Measurements from ENCODE around the gene NTM.

NTM gene

DNA sequence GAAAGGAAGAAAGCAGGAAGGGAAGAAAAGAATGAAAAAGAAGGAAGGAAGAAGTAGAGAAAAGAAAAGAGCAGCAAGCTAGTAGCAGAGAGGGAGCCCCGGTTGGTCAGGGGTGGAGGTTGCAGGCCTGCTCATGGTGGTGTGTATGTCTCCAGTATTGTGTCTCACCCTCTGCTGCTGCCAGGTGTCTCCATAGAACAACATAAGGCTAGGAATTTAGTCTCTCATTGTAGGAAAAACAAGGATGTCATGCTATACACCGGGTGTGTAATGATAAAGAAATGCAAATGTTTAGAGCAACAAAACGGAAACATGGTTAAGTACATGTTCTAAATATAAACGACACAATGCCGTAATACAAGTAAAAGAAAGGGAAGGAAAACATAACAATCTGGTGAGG, 342.5 kb downstream of the NTM start:
- Histone ChIP-seq H3K36me3 (ENCODE audit: control insufficient read depth in 2 of 2, insufficient read depth in 2 of 2, low read length in 2 of 2) (no peaks in the 10 kb centered on the region), H3K9ac (ENCODE audit: low read length in 2 of 2) (no peak overlapping the region), H3K27ac (ENCODE audit: low read length) (no peak overlapping the region), H3K27me3 (ENCODE audit: control insufficient read depth in 1 of 2, insufficient read depth in 2 of 2, low read length in 2 of 2) (no peaks in the 10 kb centered on the region), H3K9me3 (ENCODE audit: control insufficient read depth in 2 of 2, low read length in 2 of 2) (peaks cover 4 to 7% of the 10 kb centered on the region in 2 donors), H3K4me3 (ENCODE audit: low read length in 2 of 2) (no peak overlapping the region), H3K4me1 (ENCODE audit: control insufficient read depth, insufficient read depth, low read length) (no peaks in the 10 kb centered on the region)

DNA sequence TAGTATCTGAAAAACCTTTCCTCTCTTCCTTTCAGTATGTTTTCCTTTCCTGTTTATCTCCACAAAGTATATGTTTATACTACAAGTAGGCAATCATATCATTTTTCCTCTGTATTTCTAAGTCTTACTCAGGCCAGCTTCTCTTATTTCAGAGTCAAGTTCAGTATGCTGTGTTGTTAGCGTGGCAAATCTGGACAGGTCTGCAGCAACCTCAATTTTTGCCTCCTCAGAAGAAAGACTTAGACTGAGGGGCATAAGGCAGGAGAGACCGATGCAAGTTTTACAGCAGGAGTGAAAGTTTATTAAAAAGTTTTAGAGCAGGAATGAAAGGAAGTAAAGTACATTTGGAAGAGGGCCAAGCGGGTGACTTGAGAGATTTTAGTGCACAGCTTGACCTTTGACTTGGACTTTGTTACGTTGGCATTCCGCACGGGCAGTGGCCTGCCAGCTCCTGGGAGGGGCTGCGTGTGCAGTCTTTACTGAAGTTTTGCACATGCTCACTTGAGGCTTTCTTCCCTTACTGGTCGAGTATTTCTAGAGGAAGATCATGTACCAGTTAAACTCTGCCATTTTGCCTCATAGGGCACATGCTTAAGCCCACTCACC, 343.2 kb downstream of the NTM start:
- Histone ChIP-seq H3K27me3 (ENCODE audit: control insufficient read depth in 1 of 2, insufficient read depth in 2 of 2, low read length in 2 of 2) (no peaks in the 10 kb centered on the region), H3K36me3 (ENCODE audit: control insufficient read depth in 2 of 2, insufficient read depth in 2 of 2, low read length in 2 of 2) (no peaks in the 10 kb centered on the region), H3K9ac (ENCODE audit: low read length in 2 of 2) (no peak overlapping the region), H3K4me1 (ENCODE audit: control insufficient read depth, insufficient read depth, low read length) (no peaks in the 10 kb centered on the region), H3K9me3 (ENCODE audit: control insufficient read depth in 2 of 2, low read length in 2 of 2) (peaks cover 4 to 7% of the 10 kb centered on the region in 2 donors), H3K27ac (ENCODE audit: low read length) (no peak overlapping the region), H3K4me3 (ENCODE audit: low read length in 2 of 2) (no peak overlapping the region)

- Histone ChIP-seq H3K4me1 (ENCODE audit: control insufficient read depth, insufficient read depth, low read length) (no peaks in the 10 kb centered on the region), H3K27me3 (ENCODE audit: control insufficient read depth in 1 of 2, insufficient read depth in 2 of 2, low read length in 2 of 2) (peaks cover 0 to 4% of the 10 kb centered on the region in 2 donors), H3K27ac (ENCODE audit: low read length) (no peak overlapping the region), H3K9me3 (ENCODE audit: control insufficient read depth in 2 of 2, low read length in 2 of 2) (peaks cover 0 to 4% of the 10 kb centered on the region in 2 donors), H3K36me3 (ENCODE audit: control insufficient read depth in 2 of 2, insufficient read depth in 2 of 2, low read length in 2 of 2) (no peaks in the 10 kb centered on the region), H3K4me3 (ENCODE audit: low read length in 2 of 2) (no peak overlapping the region), H3K9ac (ENCODE audit: low read length in 2 of 2) (no peak overlapping the region)
Measured at GRCh38 chr11:131717616-131718015, 347.2 kb downstream of the NTM start.

DNA sequence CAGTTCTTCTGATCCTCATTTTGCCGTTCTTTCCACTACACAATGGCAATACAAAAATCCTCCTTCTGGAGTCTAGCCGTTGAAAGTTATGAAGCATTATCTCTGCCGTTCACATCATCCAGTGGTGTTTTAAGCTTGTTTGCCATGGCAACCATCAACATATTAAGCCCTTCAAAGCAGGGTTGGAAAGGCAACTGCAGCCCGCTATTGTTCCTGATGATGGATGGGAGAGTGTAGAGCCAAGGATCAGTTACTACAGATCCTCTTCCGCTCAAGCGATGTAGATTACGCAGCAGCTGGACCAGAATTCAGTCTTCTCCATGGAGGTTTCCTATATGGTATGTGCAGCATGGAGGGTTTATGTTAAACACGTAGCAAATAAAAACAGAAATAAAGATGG, 352.7 kb downstream of the NTM start:
- no peaks in the 10 kb centered on the region for H3K4me1 ChIP-seq (ENCODE audit: control insufficient read depth, insufficient read depth, low read length)
- H3K4me3 ChIP-seq (ENCODE audit: low read length in 2 of 2): no peak overlapping the region
- no peaks in the 10 kb centered on the region for H3K9me3 ChIP-seq (ENCODE audit: control insufficient read depth in 2 of 2, low read length in 2 of 2)
- H3K36me3 ChIP-seq (ENCODE audit: control insufficient read depth in 2 of 2, insufficient read depth in 2 of 2, low read length in 2 of 2): no peaks in the 10 kb centered on the region
- H3K27me3 ChIP-seq (ENCODE audit: control insufficient read depth in 1 of 2, insufficient read depth in 2 of 2, low read length in 2 of 2): peaks cover 0 to 8% of the 10 kb centered on the region in 2 donors
- H3K9ac ChIP-seq (ENCODE audit: low read length in 2 of 2): no peak overlapping the region
- H3K27ac ChIP-seq (ENCODE audit: low read length): no peak overlapping the region

DNA sequence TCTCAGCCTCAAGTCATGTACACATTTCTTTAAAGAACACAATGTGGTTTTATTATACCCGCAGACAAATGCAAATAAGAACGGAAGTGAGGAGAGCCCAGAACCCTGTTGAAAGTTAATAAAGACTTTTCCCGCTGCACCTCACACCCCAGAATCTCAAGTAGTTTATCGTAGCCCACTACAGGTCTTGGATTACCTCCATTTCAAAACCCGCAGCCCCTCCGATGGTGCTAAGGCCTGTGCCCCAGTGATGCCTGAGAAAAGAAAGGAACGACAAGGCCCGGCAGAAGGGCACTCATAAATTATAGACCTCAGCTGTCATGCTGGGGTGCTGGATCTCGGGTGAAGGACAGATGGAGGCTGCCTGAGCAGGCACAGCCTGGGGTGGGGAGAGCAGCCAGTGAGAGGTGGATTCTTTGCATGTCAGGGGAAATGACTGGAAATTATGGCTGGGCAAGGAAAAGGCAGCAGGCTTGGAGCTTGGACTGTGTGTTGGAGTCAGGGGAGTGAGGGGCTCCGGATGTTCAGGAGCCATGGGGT, 354.1 kb downstream of the NTM start:
- H3K9ac ChIP-seq (ENCODE audit: low read length in 2 of 2): no peak overlapping the region
- no peaks in the 10 kb centered on the region for H3K36me3 ChIP-seq (ENCODE audit: control insufficient read depth in 2 of 2, insufficient read depth in 2 of 2, low read length in 2 of 2)
- H3K9me3 ChIP-seq (ENCODE audit: control insufficient read depth in 2 of 2, low read length in 2 of 2): no peaks in the 10 kb centered on the region
- no peak overlapping the region for H3K27ac ChIP-seq (ENCODE audit: low read length)
- peaks cover 0 to 8% of the 10 kb centered on the region in 2 donors for H3K27me3 ChIP-seq (ENCODE audit: control insufficient read depth in 1 of 2, insufficient read depth in 2 of 2, low read length in 2 of 2)
- H3K4me1 ChIP-seq (ENCODE audit: control insufficient read depth, insufficient read depth, low read length): no peaks in the 10 kb centered on the region
- H3K4me3 ChIP-seq (ENCODE audit: low read length in 2 of 2): no peak overlapping the region

DNA sequence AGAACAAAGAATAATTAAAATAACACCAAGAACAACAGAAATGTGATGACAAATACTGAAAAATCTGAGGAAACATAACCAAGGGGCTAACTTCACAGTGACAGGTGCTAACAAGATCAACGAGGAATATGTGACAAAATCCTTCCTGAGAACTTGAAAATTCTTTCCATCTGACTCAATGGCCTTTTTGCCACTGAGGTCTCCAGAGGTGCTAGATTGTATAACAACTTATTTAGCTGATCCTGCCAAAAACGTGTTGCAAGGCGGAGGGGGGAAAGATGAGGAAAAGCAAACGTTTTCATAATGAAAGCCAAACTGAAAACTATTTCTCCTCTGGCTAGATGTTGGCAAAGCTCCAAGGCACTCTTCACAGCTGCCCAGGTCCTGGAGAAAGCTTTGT, 364.5 kb downstream of the NTM start:
- no peaks in the 10 kb centered on the region for H3K36me3 ChIP-seq (ENCODE audit: control insufficient read depth in 2 of 2, insufficient read depth in 2 of 2, low read length in 2 of 2)
- H3K9ac ChIP-seq (ENCODE audit: low read length in 2 of 2): no peak overlapping the region
- no peaks in the 10 kb centered on the region for H3K9me3 ChIP-seq (ENCODE audit: control insufficient read depth in 2 of 2, low read length in 2 of 2)
- no peak overlapping the region for H3K4me3 ChIP-seq (ENCODE audit: low read length in 2 of 2)
- peaks cover 0 to 4% of the 10 kb centered on the region in 2 donors for H3K27me3 ChIP-seq (ENCODE audit: control insufficient read depth in 1 of 2, insufficient read depth in 2 of 2, low read length in 2 of 2)
- H3K4me1 ChIP-seq (ENCODE audit: control insufficient read depth, insufficient read depth, low read length): no peaks in the 10 kb centered on the region
- H3K27ac ChIP-seq (ENCODE audit: low read length): no peak overlapping the region

DNA sequence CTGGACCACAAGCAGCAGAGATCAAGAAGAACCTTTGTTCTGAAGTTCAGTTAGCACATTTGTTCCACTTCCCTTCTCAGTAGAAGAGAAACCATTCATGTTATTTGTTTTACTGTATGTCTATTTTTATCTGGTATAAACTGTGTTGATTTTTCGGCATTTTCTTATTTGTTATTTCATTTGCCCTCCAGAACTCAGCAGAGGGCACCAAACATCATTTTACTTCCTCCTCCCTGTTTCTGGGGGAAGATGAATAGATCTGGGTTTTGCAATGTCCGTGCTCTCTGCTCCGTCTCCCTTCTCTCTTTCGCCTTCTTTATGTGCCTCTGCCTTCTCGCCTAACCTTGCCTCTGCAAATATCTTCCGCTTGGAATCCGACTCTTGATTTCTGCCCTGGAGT, 366.9 kb downstream of the NTM start:
- Histone ChIP-seq H3K4me3 (ENCODE audit: low read length in 2 of 2) (no peak overlapping the region), H3K9me3 (ENCODE audit: control insufficient read depth in 2 of 2, low read length in 2 of 2) (no peaks in the 10 kb centered on the region), H3K27me3 (ENCODE audit: control insufficient read depth in 1 of 2, insufficient read depth in 2 of 2, low read length in 2 of 2) (peaks cover 0 to 4% of the 10 kb centered on the region in 2 donors), H3K36me3 (ENCODE audit: control insufficient read depth in 2 of 2, insufficient read depth in 2 of 2, low read length in 2 of 2) (no peaks in the 10 kb centered on the region), H3K9ac (ENCODE audit: low read length in 2 of 2) (no peak overlapping the region), H3K27ac (ENCODE audit: low read length) (no peak overlapping the region), H3K4me1 (ENCODE audit: control insufficient read depth, insufficient read depth, low read length) (no peaks in the 10 kb centered on the region)

DNA sequence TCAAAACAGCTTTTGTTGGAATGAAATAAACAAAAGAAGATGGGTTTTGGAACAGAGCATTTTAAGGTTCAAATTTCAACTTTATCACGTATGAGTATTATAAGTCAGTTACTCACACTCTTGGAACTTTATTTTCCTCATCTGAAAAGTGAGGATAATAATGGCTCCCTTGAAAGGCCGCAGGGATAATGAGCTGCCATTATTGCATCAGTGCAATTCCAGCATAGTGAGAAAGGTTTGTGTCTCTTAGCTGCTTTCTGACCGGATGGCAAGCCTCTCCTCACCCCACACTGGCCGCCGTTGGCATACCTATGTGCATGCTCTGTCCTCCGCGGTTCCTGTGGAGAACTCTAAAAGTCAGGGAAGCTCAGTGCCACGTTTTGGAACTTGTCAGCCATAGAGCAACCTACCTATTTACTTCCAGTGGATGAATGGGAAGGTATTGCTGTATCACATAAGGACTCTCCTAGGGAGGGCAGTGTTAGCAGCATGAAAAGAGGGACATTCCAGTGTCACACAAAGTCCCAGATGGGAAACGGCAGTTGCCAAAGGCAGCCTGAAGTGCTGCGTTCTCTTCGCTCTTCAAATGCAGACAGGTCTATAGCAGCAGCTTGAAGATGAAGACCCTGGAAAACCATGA, 368.9 kb downstream of the NTM start:
- H3K4me1 ChIP-seq (ENCODE audit: control insufficient read depth, insufficient read depth, low read length): no peaks in the 10 kb centered on the region
- no peak overlapping the region for H3K4me3 ChIP-seq (ENCODE audit: low read length in 2 of 2)
- peaks cover 0 to 4% of the 10 kb centered on the region in 2 donors for H3K27me3 ChIP-seq (ENCODE audit: control insufficient read depth in 1 of 2, insufficient read depth in 2 of 2, low read length in 2 of 2)
- no peak overlapping the region for H3K9ac ChIP-seq (ENCODE audit: low read length in 2 of 2)
- H3K9me3 ChIP-seq (ENCODE audit: control insufficient read depth in 2 of 2, low read length in 2 of 2): no peaks in the 10 kb centered on the region
- no peak overlapping the region for H3K27ac ChIP-seq (ENCODE audit: low read length)
- H3K36me3 ChIP-seq (ENCODE audit: control insufficient read depth in 2 of 2, insufficient read depth in 2 of 2, low read length in 2 of 2): no peaks in the 10 kb centered on the region

DNA sequence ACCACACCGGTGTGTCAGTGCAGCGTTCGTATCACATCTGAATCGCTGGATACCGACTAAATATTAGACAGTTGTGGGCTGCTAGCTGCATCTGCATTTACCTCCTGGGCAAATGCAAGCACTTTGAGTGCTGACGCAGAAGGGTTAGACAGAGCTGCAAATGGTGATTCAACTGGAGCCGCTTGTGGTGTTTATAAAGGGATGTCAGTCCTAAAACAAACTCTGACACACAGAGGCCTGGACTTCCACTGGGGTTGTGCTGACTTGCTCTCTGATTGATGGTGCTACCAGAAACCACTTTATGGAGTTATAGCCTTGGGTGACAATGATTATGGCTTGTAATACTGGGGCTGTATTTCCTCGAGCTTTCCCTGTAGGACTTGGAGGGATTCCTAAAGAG, 374.4 kb downstream of the NTM start:
- H3K4me1 ChIP-seq (ENCODE audit: control insufficient read depth, insufficient read depth, low read length): no peaks in the 10 kb centered on the region
- no peaks in the 10 kb centered on the region for H3K9me3 ChIP-seq (ENCODE audit: control insufficient read depth in 2 of 2, low read length in 2 of 2)
- no peak overlapping the region for H3K4me3 ChIP-seq (ENCODE audit: low read length in 2 of 2)
- H3K27me3 ChIP-seq (ENCODE audit: control insufficient read depth in 1 of 2, insufficient read depth in 2 of 2, low read length in 2 of 2): peaks cover 3 to 5% of the 10 kb centered on the region in 2 donors
- no peak overlapping the region for H3K9ac ChIP-seq (ENCODE audit: low read length in 2 of 2)
- no peak overlapping the region for H3K27ac ChIP-seq (ENCODE audit: low read length)
- H3K36me3 ChIP-seq (ENCODE audit: control insufficient read depth in 2 of 2, insufficient read depth in 2 of 2, low read length in 2 of 2): no peaks in the 10 kb centered on the region

DNA sequence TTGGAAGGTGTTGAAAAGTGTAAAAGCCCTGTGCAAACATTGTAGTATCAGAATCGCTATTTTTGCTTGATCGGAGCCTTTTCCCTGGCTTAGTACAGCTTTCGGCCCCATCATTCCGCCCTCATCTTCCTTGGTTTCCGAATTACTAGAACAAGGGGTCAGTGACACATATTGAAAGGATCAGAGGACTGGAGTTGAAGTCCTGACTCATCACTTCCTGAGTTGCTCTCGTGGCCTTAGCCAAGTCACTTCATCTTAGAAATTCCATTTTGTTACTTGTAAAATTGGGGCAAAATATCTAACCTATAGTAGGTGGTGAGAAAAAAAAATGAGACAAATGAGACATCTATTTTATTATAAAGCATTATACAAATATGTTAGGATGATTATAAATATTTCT, 375.0 kb downstream of the NTM start:
- Histone ChIP-seq H3K27me3 (ENCODE audit: control insufficient read depth in 1 of 2, insufficient read depth in 2 of 2, low read length in 2 of 2) (peaks cover 3 to 5% of the 10 kb centered on the region in 2 donors), H3K27ac (ENCODE audit: low read length) (no peak overlapping the region), H3K36me3 (ENCODE audit: control insufficient read depth in 2 of 2, insufficient read depth in 2 of 2, low read length in 2 of 2) (no peaks in the 10 kb centered on the region), H3K9me3 (ENCODE audit: control insufficient read depth in 2 of 2, low read length in 2 of 2) (no peaks in the 10 kb centered on the region), H3K9ac (ENCODE audit: low read length in 2 of 2) (no peak overlapping the region), H3K4me3 (ENCODE audit: low read length in 2 of 2) (no peak overlapping the region), H3K4me1 (ENCODE audit: control insufficient read depth, insufficient read depth, low read length) (no peaks in the 10 kb centered on the region)

DNA sequence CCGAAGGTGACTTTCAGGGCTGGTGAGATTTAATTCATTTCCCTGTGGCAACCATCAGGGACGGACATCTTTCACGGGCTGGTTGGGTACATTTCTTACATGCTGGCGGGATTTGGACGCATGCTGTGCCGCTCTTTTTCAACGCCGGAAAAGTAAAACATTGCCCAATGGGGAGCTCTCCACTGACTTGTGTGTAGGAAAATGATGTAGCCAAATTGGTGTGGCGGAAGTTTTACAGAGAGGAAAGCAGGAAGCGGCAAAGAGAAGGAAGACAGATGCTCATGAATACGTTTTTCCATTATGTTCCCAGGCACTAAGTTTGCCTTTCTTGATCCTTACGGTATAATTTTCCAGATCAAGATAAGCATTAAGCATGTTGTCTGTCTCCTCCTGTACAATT, 375.8 kb downstream of the NTM start:
- Histone ChIP-seq H3K27ac (ENCODE audit: low read length) (no peak overlapping the region), H3K4me1 (ENCODE audit: control insufficient read depth, insufficient read depth, low read length) (no peaks in the 10 kb centered on the region), H3K9me3 (ENCODE audit: control insufficient read depth in 2 of 2, low read length in 2 of 2) (no peaks in the 10 kb centered on the region), H3K9ac (ENCODE audit: low read length in 2 of 2) (no peak overlapping the region), H3K27me3 (ENCODE audit: control insufficient read depth in 1 of 2, insufficient read depth in 2 of 2, low read length in 2 of 2) (peaks cover 3 to 5% of the 10 kb centered on the region in 2 donors), H3K4me3 (ENCODE audit: low read length in 2 of 2) (no peak overlapping the region), H3K36me3 (ENCODE audit: control insufficient read depth in 2 of 2, insufficient read depth in 2 of 2, low read length in 2 of 2) (no peaks in the 10 kb centered on the region)
